OCI-LY7 (cell line): ENCODE data around the gene SOX5.

Experiments
- CTCF ChIP-seq: fragments of 200-600 bp; sonication (generic); conservative IDR thresholded peaks from 2 replicates; pipeline ENCODE4 v1.5.1; 2014; ENCODE audit warnings: mild to moderate bottlenecking, antibody characterized with exemption, low read length, moderate library complexity, mixed read lengths
- EZH2phosphoT487 ChIP-seq: fragments of 200-600 bp; sonication (generic); IDR thresholded peaks from 2 replicates; pipeline ENCODE4 v1.6.1; 2018; ENCODE audit warnings: low read depth, borderline replicate concordance, mild to moderate bottlenecking, mixed run types, antibody characterized with exemption, low read length, moderate library complexity, mixed read lengths

GRCh38 chr12:23504641-23505399, 444.6 kb downstream of the SOX5 start:
- TF ChIP-seq CTCF, result no peak
- TF ChIP-seq EZH2phosphoT487, result no peak
